PC-3 (cell line): ENCODE data around the gene LYSET.

ENCODE experiments used
- EZH2 ChIP-seq: fragments of 300-600 bp; sonication (generic); IDR thresholded peaks from one replicate; pipeline ENCODE4 v1.6.1; 2017; ENCODE audit warnings: antibody characterized with exemption, mild to moderate bottlenecking, low read length; ENCODE audit not compliant: unreplicated experiment
- TF ChIP-seq, protein P1 (sequence below): fragments of 300-600 bp; sonication (generic); conservative IDR thresholded peaks from 2 replicates; pipeline ENCODE4 v1.5.1; 2017; ENCODE audit warnings: antibody characterized with exemption, low read depth, mild to moderate bottlenecking, low read length

DNA sequence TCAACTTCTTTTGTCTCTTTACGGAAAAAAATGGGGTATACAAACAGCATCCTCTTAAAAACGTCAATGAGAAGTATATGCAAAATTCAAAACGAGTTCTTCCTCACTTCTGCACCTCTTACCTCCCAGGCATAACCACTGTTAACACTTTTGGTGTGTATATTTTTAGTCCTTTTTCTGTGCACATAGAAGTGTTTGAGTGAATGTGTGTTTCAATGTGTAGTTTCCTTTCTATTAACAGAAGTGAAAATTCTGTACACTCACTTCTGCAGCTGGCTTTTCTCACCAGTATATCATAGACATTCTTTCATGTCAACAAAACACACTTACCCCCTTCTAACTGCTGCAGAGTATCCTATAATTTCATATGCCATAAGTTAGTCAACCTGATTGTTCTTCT, 27.3 kb downstream of the LYSET start:
- TF ChIP-seq, protein P1, sequence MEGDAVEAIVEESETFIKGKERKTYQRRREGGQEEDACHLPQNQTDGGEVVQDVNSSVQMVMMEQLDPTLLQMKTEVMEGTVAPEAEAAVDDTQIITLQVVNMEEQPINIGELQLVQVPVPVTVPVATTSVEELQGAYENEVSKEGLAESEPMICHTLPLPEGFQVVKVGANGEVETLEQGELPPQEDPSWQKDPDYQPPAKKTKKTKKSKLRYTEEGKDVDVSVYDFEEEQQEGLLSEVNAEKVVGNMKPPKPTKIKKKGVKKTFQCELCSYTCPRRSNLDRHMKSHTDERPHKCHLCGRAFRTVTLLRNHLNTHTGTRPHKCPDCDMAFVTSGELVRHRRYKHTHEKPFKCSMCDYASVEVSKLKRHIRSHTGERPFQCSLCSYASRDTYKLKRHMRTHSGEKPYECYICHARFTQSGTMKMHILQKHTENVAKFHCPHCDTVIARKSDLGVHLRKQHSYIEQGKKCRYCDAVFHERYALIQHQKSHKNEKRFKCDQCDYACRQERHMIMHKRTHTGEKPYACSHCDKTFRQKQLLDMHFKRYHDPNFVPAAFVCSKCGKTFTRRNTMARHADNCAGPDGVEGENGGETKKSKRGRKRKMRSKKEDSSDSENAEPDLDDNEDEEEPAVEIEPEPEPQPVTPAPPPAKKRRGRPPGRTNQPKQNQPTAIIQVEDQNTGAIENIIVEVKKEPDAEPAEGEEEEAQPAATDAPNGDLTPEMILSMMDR, result no peak
- no peak for TF ChIP-seq EZH2
